MCF 10A (cell line): ENCODE data around the gene IPPK. TPM values are rescaled to one million over a fixed set of nuclear protein-coding genes. Genes with fewer than 3 reads are reported as not detected.

Experiments
- BruUV-seq: library from RNA; stranded (reverse); fragments of 400-500 nt; replicated peaks from 2 replicates; lab custom pipeline; 2021; lab: Mats Ljungman, UMichigan
- CTCF ChIA-PET: fragments of 300-600 bp; sonication (Branson Sonifier 250); formaldehyde crosslinking; extraction: SDS; loops from one replicate; lab custom pipeline; 2021; ENCODE audit warnings: antibody characterized with exemption, inconsistent platforms; lab: Yijun Ruan, JAX
- POLR2A ChIA-PET: fragments of 300-600, 350-650 bp; sonication (Branson Sonifier 250); formaldehyde crosslinking; extraction: SDS; loops from one replicate; lab custom pipeline; 2020; ENCODE audit warnings: antibody characterized with exemption, inconsistent platforms; lab: Yijun Ruan, JAX
- DNase-seq: peaks from one replicate; pipeline ENCODE4 v3.0.0-alpha.2; 2018; ENCODE audit not compliant: unreplicated experiment
- H3K27ac Mint-ChIP-seq: one replicate; pipeline ENCODE4 v1.8.0; 2022; ENCODE audit warnings: mild to moderate bottlenecking, low read depth, mixed read lengths; ENCODE audit not compliant: unreplicated experiment
- H3K27me3 Mint-ChIP-seq: one replicate; pipeline ENCODE4 v1.8.0; 2022; ENCODE audit warnings: mixed read lengths; ENCODE audit not compliant: insufficient read depth, unreplicated experiment
- H3K36me3 Mint-ChIP-seq: one replicate; pipeline ENCODE4 v1.8.0; 2022; ENCODE audit warnings: mild to moderate bottlenecking, moderate library complexity, mixed read lengths; ENCODE audit not compliant: insufficient read depth, unreplicated experiment
- H3K4me1 Mint-ChIP-seq: one replicate; pipeline ENCODE4 v1.8.0; 2022; ENCODE audit warnings: mixed read lengths; ENCODE audit not compliant: insufficient read depth, unreplicated experiment
- H3K4me3 Mint-ChIP-seq: one replicate; pipeline ENCODE4 v1.8.0; 2022; ENCODE audit warnings: mild to moderate bottlenecking, moderate library complexity, mixed read lengths; ENCODE audit not compliant: unreplicated experiment
- H3K9me3 Mint-ChIP-seq: one replicate; pipeline ENCODE4 v1.8.0; 2022; ENCODE audit warnings: mixed read lengths; ENCODE audit not compliant: unreplicated experiment
- CTCF ChIP-seq: fragments of 200-600 bp; IDR thresholded peaks from one replicate; pipeline ENCODE4 v1.8.0; 2022; ENCODE audit warnings: antibody characterized with exemption, mild to moderate bottlenecking; ENCODE audit not compliant: unreplicated experiment
- intact Hi-C: fragments of 100-400 bp; cut with micrococcal nuclease; formaldehyde crosslinking; loops from 2 replicates; pipeline ENCODE4 v1.14.1; 2022
- total RNA-seq: library from RNA; stranded (reverse); gene quantifications from 2 replicates; pipeline ENCODE4 v1.2.3, GENCODE V29; 2022

IPPK gene
- total RNA-seq, 1 experiment from 2014 or later: 16.6 TPM

- ChIA-PET POLR2A (interaction anchor here (0.7 to 4.1 kb wide), 7 partner anchors 13 to 77 kb away, joined by 3 to 33 read pairs (median 4); partner anchors contain the start of gene IPPK), CTCF (interaction anchor here (0.7 to 3.9 kb wide), 18 partner anchors 8 to 372 kb away, joined by 3 to 28 read pairs (median 4); partner anchors contain the start of gene BICD2)
- intact Hi-C loops: no loop called here
- Mint-ChIP-seq H3K27me3 (no peaks in the 10 kb centered on the region), H3K9me3 (no peaks in the 10 kb centered on the region), H3K27ac (peak overlapping the region; percentile 77), H3K4me1 (peaks cover 7% of the 10 kb centered on the region), H3K4me3 (no peak overlapping the region), H3K36me3 (peaks cover 60% of the 10 kb centered on the region)
- DNase-seq: no peak
- no peak for TF ChIP-seq CTCF
- BruUV-seq: no TSS peak
Measured at GRCh38 chr9:92714787-92715487, 45.0 kb upstream of the IPPK start.

DNA sequence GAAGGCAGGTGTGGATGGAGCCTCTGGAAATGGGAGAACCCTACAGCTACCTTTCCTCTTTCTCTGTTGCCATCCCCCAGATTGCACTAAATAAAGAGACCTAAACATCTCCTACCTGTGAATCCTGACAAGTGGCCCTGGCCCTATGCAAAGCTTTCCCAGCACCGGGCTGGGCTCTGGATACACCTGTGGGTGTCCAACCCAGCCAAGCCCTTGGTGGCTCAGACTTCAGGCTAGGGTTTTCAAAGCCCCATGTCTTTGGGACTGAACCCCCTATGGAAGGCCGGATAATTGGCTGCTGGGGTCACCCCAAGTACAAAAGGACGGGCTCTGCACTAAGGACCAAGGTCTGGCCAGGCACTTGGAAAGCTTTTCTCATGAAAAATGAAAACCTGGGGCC lies 44.1 kb upstream of the IPPK start:
- CTCF ChIA-PET: interaction anchor here (0.9 to 1.3 kb wide), 4 partner anchors 10 to 79 kb away, joined by 3 to 4 read pairs (median 3); no protein-coding TSS in a partner anchor
- intact Hi-C loops: no loop called here
- no TSS peak for BruUV-seq

GRCh38 chr9:92713528-92713927 lies 43.6 kb upstream of the IPPK start:
- Mint-ChIP-seq H3K36me3 (peaks cover 53% of the 10 kb centered on the region), H3K27me3 (no peaks in the 10 kb centered on the region)

More for the DNA sequence above, 44.1 kb upstream of the IPPK start:
- Mint-ChIP-seq H3K27ac (no peak overlapping the region), H3K4me3 (no peak overlapping the region), H3K4me1 (peaks cover 8% of the 10 kb centered on the region), H3K9me3 (no peaks in the 10 kb centered on the region), H3K36me3 (peaks cover 53% of the 10 kb centered on the region), H3K27me3 (no peaks in the 10 kb centered on the region)
- DNase-seq: no peak
- no peak for TF ChIP-seq CTCF
- POLR2A ChIA-PET: interaction anchor here (0.6 to 4.1 kb wide), 3 partner anchors 14 to 388 kb away, joined by 3 to 33 read pairs (median 4); partner anchors contain the start of genes CENPP and IPPK

More at GRCh38 chr9:92713528-92713927, 43.6 kb upstream of the IPPK start:
- no peak for DNase-seq
- POLR2A ChIA-PET: interaction anchor here (0.6 to 4.1 kb wide), 2 partner anchors 42 to 388 kb away, joined by 3 to 33 read pairs; partner anchors contain the start of genes CENPP and IPPK
- H3K4me3 Mint-ChIP-seq: no peak overlapping the region
- H3K4me1 Mint-ChIP-seq: peaks cover 12% of the 10 kb centered on the region
- BruUV-seq: no TSS peak
- no peaks in the 10 kb centered on the region for H3K9me3 Mint-ChIP-seq
- CTCF ChIA-PET: interaction anchor here (1.3 kb wide), 1 partner anchor 79 kb away, joined by 3 read pairs; no protein-coding TSS in a partner anchor
- intact Hi-C loops: no loop called here
- TF ChIP-seq CTCF: no peak
- no peak overlapping the region for H3K27ac Mint-ChIP-seq
